GM12874 (cell line): Measurements from ENCODE around the gene ISOC1.

Experiments used
- CTCF ChIP-seq: IDR thresholded peaks from 2 replicates; pipeline ENCODE4 v1.5.1; 2011; ENCODE audit warnings: low read depth, mild to moderate bottlenecking, control low read depth, low read length, moderate library complexity; ENCODE audit not compliant: insufficient read depth

Gene ISOC1

GRCh38 chr5:129118405-129118804, 23.9 kb downstream of the ISOC1 start:
- TF ChIP-seq CTCF: no peak

- no peak for TF ChIP-seq CTCF
Measured at GRCh38 chr5:129118826-129119225, 24.3 kb downstream of the ISOC1 start.

- no peak for TF ChIP-seq CTCF
Measured at GRCh38 chr5:129120158-129120581, 25.6 kb downstream of the ISOC1 start.

DNA sequence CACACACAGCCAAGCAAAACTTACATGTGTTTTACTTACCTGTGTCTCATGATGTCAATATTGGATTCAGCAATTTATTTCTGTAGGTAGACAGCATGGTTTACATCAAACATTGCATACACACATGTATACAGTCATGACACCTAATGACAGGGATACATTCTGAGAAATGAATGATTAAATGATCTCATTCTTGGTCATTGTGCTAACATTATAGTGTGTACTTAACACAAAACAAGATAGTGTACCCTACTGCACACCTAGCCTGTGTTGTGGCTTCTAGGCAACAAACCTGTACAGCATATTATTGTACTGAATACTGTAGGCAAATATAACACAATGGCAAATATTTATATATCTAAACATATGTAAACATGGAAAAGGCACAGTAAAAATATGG, 28.0 kb downstream of the ISOC1 start:
- TF ChIP-seq CTCF: no peak

DNA sequence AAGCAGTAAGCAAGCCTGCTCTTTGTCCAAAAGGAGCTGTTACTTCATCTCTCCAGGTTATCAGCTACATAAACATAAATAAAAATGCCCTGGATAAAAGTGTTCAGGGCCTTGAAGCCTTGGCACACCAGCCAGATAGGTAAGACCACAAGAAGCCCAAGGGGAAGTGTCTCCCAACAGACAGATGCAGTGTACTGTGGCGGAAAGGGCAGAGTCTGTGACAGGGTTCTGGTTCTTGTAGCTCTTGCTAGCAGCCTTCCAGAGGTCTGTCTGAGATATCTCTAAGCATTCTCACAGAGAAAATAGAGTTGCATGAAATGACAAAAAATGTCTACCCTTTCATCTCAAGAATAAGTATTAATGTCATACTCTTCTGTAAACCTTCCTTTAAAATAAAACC, 30.1 kb downstream of the ISOC1 start:
- TF ChIP-seq CTCF: no peak

- TF ChIP-seq CTCF: no peak
Measured at GRCh38 chr5:129125819-129126218, 31.3 kb downstream of the ISOC1 start.

- TF ChIP-seq CTCF: no peak
Measured at GRCh38 chr5:129133553-129133952, 39.0 kb downstream of the ISOC1 start.

DNA sequence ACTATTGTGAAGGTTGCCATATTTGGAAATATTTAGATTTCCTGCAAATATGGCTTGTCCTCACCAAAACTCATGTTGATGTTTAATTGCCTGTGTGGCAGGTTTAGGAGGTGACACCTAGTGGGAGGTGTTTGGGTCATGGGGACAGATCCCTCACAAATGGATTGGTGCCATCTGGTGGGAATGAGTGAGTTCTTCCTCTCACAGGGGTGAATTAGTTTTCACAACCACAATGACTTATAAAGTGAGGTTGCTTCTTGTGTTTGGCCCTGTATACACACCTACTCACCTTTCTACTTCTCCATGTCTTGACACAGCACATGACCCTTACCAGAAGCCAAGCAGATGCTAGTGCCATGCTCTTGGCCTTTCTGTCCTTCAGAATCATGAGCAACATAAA, 41.1 kb downstream of the ISOC1 start:
- TF ChIP-seq CTCF: 0 out of 2 replicates have a peak, but pooled peaks have one; percentile 13
